Measurements from ENCODE around the gene HMCN1.

- TF ChIP-seq REST (IDR thresholded peaks at IDR 0.05) (no peak), JUND (IDR thresholded peaks at IDR 0.05) (no peak), GABPA (IDR thresholded peaks at IDR 0.05 in 1 of 2, conservative IDR thresholded peaks at IDR 0.05 in 1 of 2) (no peak), CTCF (IDR thresholded peaks at IDR 0.05; ENCODE audit: low read depth, low read length, missing input control) (no peak), SP1 (IDR thresholded peaks at IDR 0.05) (no peak)
Measured at GRCh38 chr1:186188004-186188539, 453.9 kb downstream of the HMCN1 start.

Measured in liver (tissue), 3 donors.